GM23248 (cell line): ENCODE measurements around the gene NKRF. TPM values are rescaled to one million over a fixed set of nuclear protein-coding genes. Genes with fewer than 3 reads are reported as not detected.
"Not testable (repeated sequence)": the region's sequence is repeated elsewhere in the genome, so short reads cannot be mapped to it uniquely, and the experiment has no call there.

Experiments used
- DNase-seq: peaks from one replicate; pipeline ENCODE4 v3.0.0-alpha.2; 2015
- H2AFZ ChIP-seq: fragments of 200-600 bp; sonication (generic); 2 replicates; pipeline ENCODE4 v1.6.1; 2016; ENCODE audit warnings: antibody characterized with exemption
- H3F3A ChIP-seq: fragments of 200-600 bp; sonication (generic); 2 replicates; pipeline ENCODE4 v1.6.1; 2016; ENCODE audit warnings: mild to moderate bottlenecking, antibody characterized with exemption, mixed run types; ENCODE audit not compliant: insufficient read depth
- H3K27ac ChIP-seq: fragments of 200-600 bp; sonication (generic); 2 replicates; pipeline ENCODE4 v1.5.1; 2016; ENCODE audit warnings: mild to moderate bottlenecking
- H3K27me3 ChIP-seq: fragments of 200-600 bp; sonication (generic); replicated peaks from 2 replicates; pipeline ENCODE4 v1.6.1; 2016; ENCODE audit warnings: mild to moderate bottlenecking; ENCODE audit not compliant: insufficient read depth
- H3K36me3 ChIP-seq: fragments of 200-600 bp; sonication (generic); 2 replicates; pipeline ENCODE4 v1.6.1; 2016; ENCODE audit warnings: low read depth, mild to moderate bottlenecking
- H3K4me1 ChIP-seq: fragments of 200-600 bp; sonication (generic); 2 replicates; pipeline ENCODE4 v1.6.1; 2016; ENCODE audit warnings: mild to moderate bottlenecking; ENCODE audit not compliant: insufficient read depth
- H3K4me2 ChIP-seq: fragments of 200-600 bp; sonication (generic); one replicate; pipeline ENCODE4 v1.6.1; 2016; ENCODE audit warnings: mild to moderate bottlenecking; ENCODE audit not compliant: unreplicated experiment
- H3K4me3 ChIP-seq: fragments of 200-600 bp; sonication (generic); 2 replicates; pipeline ENCODE4 v1.5.1; 2016; ENCODE audit warnings: mild to moderate bottlenecking
- H3K79me2 ChIP-seq: fragments of 200-600 bp; sonication (generic); 2 replicates; pipeline ENCODE4 v1.6.1; 2016; ENCODE audit warnings: mild to moderate bottlenecking; ENCODE audit not compliant: insufficient read depth
- H3K9ac ChIP-seq: fragments of 200-600 bp; sonication (generic); 2 replicates; pipeline ENCODE4 v1.6.1; 2016; ENCODE audit warnings: mild to moderate bottlenecking
- H3K9me2 ChIP-seq: fragments of 200-600 bp; sonication (generic); 2 replicates; pipeline ENCODE4 v1.6.1; 2016; ENCODE audit warnings: mixed run types, mild to moderate bottlenecking, moderate library complexity; ENCODE audit not compliant: insufficient read depth
- H3K9me3 ChIP-seq: fragments of 200-600 bp; sonication (generic); one replicate; pipeline ENCODE4 v1.6.1; 2017; ENCODE audit warnings: low read depth
- H4K20me1 ChIP-seq: fragments of 200-600 bp; sonication (generic); 2 replicates; pipeline ENCODE4 v1.6.0; 2016; ENCODE audit not compliant: insufficient read depth
- EZH2 ChIP-seq: fragments of 200-600 bp; sonication (generic); IDR thresholded peaks from 2 replicates; pipeline ENCODE4 v1.6.1; 2018; ENCODE audit warnings: antibody characterized with exemption, mild to moderate bottlenecking; ENCODE audit not compliant: insufficient read depth, poor library complexity, severe bottlenecking
- EZH2phosphoT487 ChIP-seq: fragments of 200-600 bp; sonication (generic); IDR thresholded peaks from 2 replicates; pipeline ENCODE4 v1.6.1; 2018; ENCODE audit warnings: antibody characterized with exemption, moderate library complexity, mild to moderate bottlenecking, low read depth; ENCODE audit not compliant: insufficient read depth
- WGBS, 2 experiments: methylation state at CpG; one replicate each; pipeline ENCODE4 v1.1.6; 2015 to 2017; ENCODE audit warnings: low lambda C conversion rate in 2 of 2, low coverage in 1 of 2; ENCODE audit errors: missing lambda C conversion rate in 2 of 2; 5-methylcytosine and 5-hydroxymethylcytosine counted together
- in situ Hi-C: fragments of 300-500 bp; cut with MboI; formaldehyde crosslinking; loops from 2 replicates; pipeline ENCODE4 v1.15.0; 2020
- polyA plus RNA-seq: library from polyadenylated mRNA; unstranded; fragments of >200 nt; fragmentation: Nextera tagmentation; extraction: Ambion mirVana; gene quantifications from 2 replicates; pipeline ENCODE4 v1.2.1, GENCODE V29; 2016
- total RNA-seq: library from RNA; depleted of rRNA; stranded (reverse); fragments of >200 nt; shearing (Covaris generic); gene quantifications from 2 replicates; pipeline ENCODE4 v1.2.3, GENCODE V29; 2014

The NKRF gene
- total and polyA plus RNA-seq, 2 experiments from 2014 or later = 3.3 to 3.8 TPM

- DNase-seq = no peak
Observed at GRCh38 chrX:119640731-119641170, 34.5 kb upstream of the NKRF start.

GRCh38 chrX:119638725-119639471 lies 32.7 kb upstream of the NKRF start:
- no peaks in the 10 kb centered on the region for H3K36me3 ChIP-seq
- in situ Hi-C loops = no loop called here
- H4K20me1 ChIP-seq = no peaks in the 10 kb centered on the region
- no peaks in the 10 kb centered on the region for H3K27me3 ChIP-seq
- H3K4me3 ChIP-seq = no peak overlapping the region
- no peak overlapping the region for H3K4me2 ChIP-seq
- no peak overlapping the region for H3K27ac ChIP-seq
- no peaks in the 10 kb centered on the region for H3K9me3 ChIP-seq
- TF ChIP-seq EZH2 (no peak), EZH2phosphoT487 (no peak)
- H2AFZ ChIP-seq = no peak overlapping the region
- no peaks in the 10 kb centered on the region for H3F3A ChIP-seq
- H3K4me1 ChIP-seq = no peaks in the 10 kb centered on the region
- no peak overlapping the region for H3K9ac ChIP-seq
- no peak for DNase-seq
- H3K79me2 ChIP-seq = no peaks in the 10 kb centered on the region
- H3K9me2 ChIP-seq = no peaks in the 10 kb centered on the region
- WGBS, 2 experiments = 86 to 97% methylated on average over 7 to 9 of the region's 10 CpGs

More at GRCh38 chrX:119640731-119641170, 34.5 kb upstream of the NKRF start:
- Histone ChIP-seq H3K9me3 (no peaks in the 10 kb centered on the region), H3K79me2 (no peaks in the 10 kb centered on the region), H3K9me2 (no peaks in the 10 kb centered on the region), H3K9ac (no peak overlapping the region), H3K27me3 (no peaks in the 10 kb centered on the region), H3K4me3 (no peak overlapping the region), H3K4me2 (no peak overlapping the region), H3K4me1 (no peaks in the 10 kb centered on the region), H4K20me1 (no peaks in the 10 kb centered on the region), H2AFZ (no peak overlapping the region), H3K27ac (no peak overlapping the region), H3K36me3 (no peaks in the 10 kb centered on the region), H3F3A (no peaks in the 10 kb centered on the region)
- WGBS, 2 experiments = 96 to 100% methylated on average over 2 to 5 of the region's 5 CpGs
- in situ Hi-C loops = no loop called here
- no peak for TF ChIP-seq EZH2
- no peak for TF ChIP-seq EZH2phosphoT487

GRCh38 chrX:119637421-119637820 lies 31.2 kb upstream of the NKRF start:
- H3F3A ChIP-seq, H3K36me3 ChIP-seq, H3K79me2 ChIP-seq, H3K4me3 ChIP-seq, H3K9ac ChIP-seq, H2AFZ ChIP-seq, H3K9me2 ChIP-seq, H3K9me3 ChIP-seq, in situ Hi-C loops, H4K20me1 ChIP-seq, H3K27me3 ChIP-seq, H3K4me2 ChIP-seq, H3K4me1 ChIP-seq, DNase-seq, H3K27ac ChIP-seq: not testable (repeated sequence)
- 69 to 88% methylated on average over 1 of the region's 1 CpG for WGBS, 2 experiments

- WGBS, 2 experiments = 95 to 99% methylated on average over 7 to 8 of the region's 8 CpGs
- Histone ChIP-seq H3K27me3 (no peaks in the 10 kb centered on the region), H2AFZ (no peak overlapping the region), H3K36me3 (no peaks in the 10 kb centered on the region), H3K9ac (no peak overlapping the region), H3K9me3 (no peaks in the 10 kb centered on the region), H3K4me3 (no peak overlapping the region), H4K20me1 (no peaks in the 10 kb centered on the region), H3F3A (no peaks in the 10 kb centered on the region), H3K79me2 (no peaks in the 10 kb centered on the region), H3K9me2 (no peaks in the 10 kb centered on the region), H3K27ac (no peak overlapping the region), H3K4me2 (no peak overlapping the region), H3K4me1 (no peaks in the 10 kb centered on the region)
- no peak for DNase-seq
- TF ChIP-seq EZH2 = no peak
- no peak for TF ChIP-seq EZH2phosphoT487
- in situ Hi-C loops = no loop called here
Observed at GRCh38 chrX:119636419-119636818, 30.2 kb upstream of the NKRF start.

GRCh38 chrX:119635799-119636198 lies 29.6 kb upstream of the NKRF start:
- in situ Hi-C loops = no loop called here
- no peaks in the 10 kb centered on the region for H3K36me3 ChIP-seq
- WGBS, 2 experiments = 65 to 71% methylated on average over 1 of the region's 1 CpG
- TF ChIP-seq EZH2phosphoT487 (no peak), EZH2 (no peak)
- no peaks in the 10 kb centered on the region for H3K79me2 ChIP-seq
- no peak overlapping the region for H3K4me3 ChIP-seq
- DNase-seq = no peak
- no peaks in the 10 kb centered on the region for H3K9me2 ChIP-seq
- no peaks in the 10 kb centered on the region for H3K27me3 ChIP-seq
- no peak overlapping the region for H3K9ac ChIP-seq
- no peak overlapping the region for H2AFZ ChIP-seq
- H3K27ac ChIP-seq = no peak overlapping the region
- H3K4me2 ChIP-seq = no peak overlapping the region
- no peaks in the 10 kb centered on the region for H3K4me1 ChIP-seq
- no peaks in the 10 kb centered on the region for H3F3A ChIP-seq
- no peaks in the 10 kb centered on the region for H4K20me1 ChIP-seq
- no peaks in the 10 kb centered on the region for H3K9me3 ChIP-seq
